Choroid plexus epithelial cell (primary cell): ENCODE data around the gene ABCC10.

Source experiments
- DNase-seq: peaks from one replicate; pipeline ENCODE4 v3.0.0-alpha.2; 2010; ENCODE audit warnings: low read depth
- H3K4me3 ChIP-seq: 2 replicates; pipeline ENCODE4 v1.5.1; 2011; ENCODE audit warnings: low read depth, mild to moderate bottlenecking, control low read depth, low read length, moderate library complexity
- TF ChIP-seq, protein P1 (sequence below): conservative IDR thresholded peaks from 2 replicates; pipeline ENCODE4 v1.5.1; 2011; ENCODE audit warnings: low read depth, mild to moderate bottlenecking, control low read depth, inconsistent platforms, low read length, moderate library complexity

The ABCC10 gene

DNA sequence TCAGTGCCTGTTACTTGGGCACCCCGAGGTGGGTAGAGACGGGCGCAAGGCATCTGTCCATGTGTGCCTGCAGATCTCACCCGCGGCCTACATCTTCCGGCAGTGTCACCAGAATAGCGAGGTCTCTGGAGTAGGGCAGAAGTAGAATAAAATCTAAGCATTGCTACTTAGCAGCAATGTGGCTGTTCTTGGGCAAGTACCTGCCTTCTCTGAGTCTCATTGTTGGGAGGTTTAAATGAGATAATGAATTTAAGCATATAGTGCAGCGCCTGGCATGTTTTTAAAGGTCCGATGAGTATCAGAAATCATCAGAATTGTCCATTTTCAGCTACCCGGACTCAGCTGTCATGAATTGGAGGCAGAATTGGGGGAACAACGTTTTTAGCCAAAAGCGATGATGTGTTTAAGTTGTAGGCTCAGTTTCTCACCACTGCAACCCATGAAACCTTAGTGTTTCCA lies 800 bp downstream of the ABCC10 start:
- TF ChIP-seq, protein P1, sequence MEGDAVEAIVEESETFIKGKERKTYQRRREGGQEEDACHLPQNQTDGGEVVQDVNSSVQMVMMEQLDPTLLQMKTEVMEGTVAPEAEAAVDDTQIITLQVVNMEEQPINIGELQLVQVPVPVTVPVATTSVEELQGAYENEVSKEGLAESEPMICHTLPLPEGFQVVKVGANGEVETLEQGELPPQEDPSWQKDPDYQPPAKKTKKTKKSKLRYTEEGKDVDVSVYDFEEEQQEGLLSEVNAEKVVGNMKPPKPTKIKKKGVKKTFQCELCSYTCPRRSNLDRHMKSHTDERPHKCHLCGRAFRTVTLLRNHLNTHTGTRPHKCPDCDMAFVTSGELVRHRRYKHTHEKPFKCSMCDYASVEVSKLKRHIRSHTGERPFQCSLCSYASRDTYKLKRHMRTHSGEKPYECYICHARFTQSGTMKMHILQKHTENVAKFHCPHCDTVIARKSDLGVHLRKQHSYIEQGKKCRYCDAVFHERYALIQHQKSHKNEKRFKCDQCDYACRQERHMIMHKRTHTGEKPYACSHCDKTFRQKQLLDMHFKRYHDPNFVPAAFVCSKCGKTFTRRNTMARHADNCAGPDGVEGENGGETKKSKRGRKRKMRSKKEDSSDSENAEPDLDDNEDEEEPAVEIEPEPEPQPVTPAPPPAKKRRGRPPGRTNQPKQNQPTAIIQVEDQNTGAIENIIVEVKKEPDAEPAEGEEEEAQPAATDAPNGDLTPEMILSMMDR, result no peak
- peak; percentile 25 for DNase-seq
- peak overlapping the region; percentile 98 for H3K4me3 ChIP-seq

DNA sequence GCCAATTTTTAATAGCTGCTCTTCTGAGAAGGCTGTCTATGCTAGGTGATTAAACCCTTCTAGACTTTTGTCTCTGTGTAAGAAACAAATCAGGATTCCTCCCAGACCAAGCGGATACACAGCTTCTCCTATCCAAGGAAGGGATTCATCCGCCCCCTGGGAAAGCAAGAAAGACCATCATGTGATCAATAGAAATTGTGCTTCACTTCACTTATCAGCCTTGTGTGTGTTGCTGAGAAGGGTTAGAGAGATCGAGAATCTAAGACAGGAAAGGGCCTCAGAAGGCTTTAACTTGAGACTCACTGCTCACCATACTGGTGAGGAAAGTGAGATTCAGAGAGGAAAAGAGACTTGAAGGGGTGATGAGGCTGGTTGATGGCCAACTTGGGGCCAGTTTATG lies 1.5 kb downstream of the ABCC10 start:
- TF ChIP-seq, protein P1, result no peak
- no peak for DNase-seq
- peak overlapping the region; percentile 22 for H3K4me3 ChIP-seq

DNA sequence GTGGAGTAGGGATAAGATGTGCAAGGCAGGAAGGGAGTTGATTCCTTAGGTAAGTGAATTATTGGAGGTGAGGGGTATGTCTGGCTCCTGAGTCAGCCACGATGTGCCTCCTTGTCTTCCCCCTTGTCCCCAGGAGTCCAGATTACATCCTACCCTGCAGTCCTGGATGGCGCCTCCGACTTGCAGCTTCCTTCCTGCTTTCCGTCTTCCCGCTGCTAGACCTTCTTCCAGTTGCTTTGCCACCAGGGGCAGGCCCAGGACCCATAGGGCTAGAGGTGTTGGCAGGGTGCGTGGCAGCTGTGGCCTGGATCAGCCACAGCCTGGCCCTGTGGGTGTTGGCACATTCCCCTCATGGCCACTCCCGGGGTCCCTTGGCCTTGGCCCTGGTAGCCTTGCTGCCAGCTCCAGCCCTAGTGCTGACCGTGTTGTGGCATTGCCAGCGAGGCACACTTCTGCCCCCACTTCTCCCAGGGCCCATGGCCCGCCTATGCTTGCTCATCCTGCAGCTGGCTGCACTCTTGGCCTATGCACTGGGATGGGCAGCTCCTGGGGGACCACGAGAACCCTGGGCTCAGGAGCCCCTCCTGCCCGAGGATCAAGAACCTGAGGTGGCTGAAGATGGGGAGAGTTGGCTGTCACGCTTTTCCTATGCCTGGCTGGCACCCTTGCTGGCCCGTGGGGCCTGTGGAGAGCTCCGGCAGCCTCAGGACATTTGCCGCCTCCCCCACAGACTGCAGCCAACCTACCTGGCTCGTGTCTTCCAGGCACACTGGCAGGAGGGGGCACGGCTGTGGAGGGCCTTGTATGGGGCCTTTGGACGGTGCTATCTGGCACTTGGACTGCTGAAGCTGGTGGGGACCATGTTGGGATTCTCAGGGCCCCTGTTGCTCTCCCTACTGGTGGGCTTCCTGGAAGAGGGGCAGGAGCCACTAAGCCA lies 4.9 kb downstream of the ABCC10 start:
- TF ChIP-seq, protein P1, result no peak
- DNase-seq, result no peak
- H3K4me3 ChIP-seq, result no peak overlapping the region

DNA sequence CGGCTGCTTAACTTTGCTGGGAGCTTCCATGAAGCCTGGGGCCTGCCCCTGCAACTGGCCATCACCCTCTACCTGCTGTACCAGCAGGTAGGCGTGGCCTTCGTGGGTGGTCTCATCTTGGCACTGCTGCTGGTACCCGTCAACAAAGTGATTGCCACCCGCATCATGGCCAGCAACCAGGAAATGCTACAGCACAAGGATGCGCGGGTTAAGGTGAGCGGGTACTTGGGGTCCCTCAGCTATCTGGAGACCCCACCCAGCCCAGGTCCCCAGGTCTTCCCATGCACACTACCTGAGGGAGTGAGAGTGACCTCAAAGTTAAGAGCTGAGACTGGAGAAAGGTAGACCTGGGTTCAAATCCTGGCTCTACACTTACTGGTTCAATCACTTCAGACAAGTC lies 5.8 kb downstream of the ABCC10 start:
- TF ChIP-seq, protein P1, result no peak
- H3K4me3 ChIP-seq, result no peak overlapping the region
- no peak for DNase-seq

DNA sequence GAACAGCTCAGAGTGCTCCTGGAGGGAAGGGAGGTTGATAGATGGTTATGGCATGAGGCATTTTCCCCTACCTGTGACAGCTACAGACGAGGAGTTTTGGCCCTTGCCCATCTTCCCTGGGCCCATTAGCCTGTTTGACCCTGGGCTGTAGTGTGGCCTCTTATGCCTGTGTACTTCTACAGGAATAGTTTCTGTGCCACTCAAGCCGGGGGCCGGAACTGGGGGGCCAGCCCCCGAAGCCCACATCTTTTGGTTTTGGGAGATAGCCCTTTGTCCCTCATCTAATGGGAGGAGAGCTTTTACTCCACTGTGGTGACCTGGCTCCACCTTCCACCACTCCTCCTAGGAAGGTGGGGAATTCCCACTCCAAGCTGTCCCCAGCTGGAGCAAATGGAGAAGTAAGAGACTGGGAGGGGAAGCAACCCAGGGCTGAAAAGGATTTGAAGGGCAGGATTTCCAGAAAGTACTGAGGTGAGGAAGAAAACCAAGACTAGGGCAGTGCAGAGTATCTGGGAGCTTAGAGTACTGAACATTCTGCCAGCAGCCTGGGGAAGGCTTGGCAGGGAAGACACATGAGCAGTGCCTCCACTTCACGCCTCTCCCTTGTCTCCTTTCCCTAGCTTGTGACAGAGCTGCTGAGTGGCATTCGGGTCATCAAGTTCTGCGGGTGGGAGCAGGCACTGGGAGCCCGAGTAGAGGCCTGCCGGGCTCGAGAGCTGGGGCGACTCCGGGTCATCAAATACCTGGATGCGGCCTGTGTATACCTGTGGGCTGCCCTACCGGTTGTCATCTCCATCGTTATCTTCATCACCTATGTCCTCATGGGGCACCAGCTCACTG lies 6.9 kb downstream of the ABCC10 start:
- TF ChIP-seq, protein P1, result no peak
- DNase-seq, result no peak

DNA sequence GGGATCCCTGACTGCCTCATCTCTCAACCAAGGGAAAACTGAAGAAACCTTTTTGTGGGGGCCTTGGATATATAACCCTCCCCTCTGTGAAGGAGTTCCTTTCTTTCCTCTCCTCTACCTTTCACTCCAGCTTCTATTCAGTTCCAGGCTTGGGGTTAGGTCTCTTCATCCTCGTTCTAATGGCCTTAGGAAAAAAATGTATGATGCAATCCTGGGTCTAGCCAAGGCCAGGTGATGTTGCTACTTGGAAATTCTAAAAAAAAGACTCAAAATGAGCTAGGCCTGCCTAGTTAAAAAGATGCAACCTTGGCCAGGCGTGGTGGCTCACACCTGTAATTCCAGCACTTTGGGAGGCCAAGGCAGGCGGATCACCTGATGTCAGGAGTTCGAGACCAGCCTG lies 7.6 kb downstream of the ABCC10 start:
- H3K4me3 ChIP-seq, result no peak overlapping the region
- TF ChIP-seq, protein P1, result no peak
- DNase-seq, result no peak

More for the DNA sequence above, 6.9 kb downstream of the ABCC10 start:
- no peak overlapping the region for H3K4me3 ChIP-seq
